Germinal center (tissue), 1 donor: ENCODE measurements around the gene INSR.

Experiments used
- DNase-seq: peaks from one replicate; pipeline ENCODE4 v3.0.0; 2012; ENCODE audit warnings: mixed read lengths, low spot score

Gene INSR

GRCh38 chr19:7140137-7140536 lies 154.1 kb downstream of the INSR start:
- DNase-seq = no peak

- no peak for DNase-seq
These were observed 155.1 kb downstream of the INSR start for GRCh38 chr19:7139095-7139494.

- DNase-seq = no peak
These were observed 155.8 kb downstream of the INSR start for GRCh38 chr19:7138402-7138801.

GRCh38 chr19:7137120-7137519 lies 157.1 kb downstream of the INSR start:
- no peak for DNase-seq

- DNase-seq = no peak
These were observed 162.2 kb downstream of the INSR start for GRCh38 chr19:7132054-7132453.

- no peak for DNase-seq
These were observed 164.2 kb downstream of the INSR start for GRCh38 chr19:7130043-7130442.

GRCh38 chr19:7126132-7126531 lies 168.1 kb downstream of the INSR start:
- no peak for DNase-seq

GRCh38 chr19:7125221-7125620 lies 169.0 kb downstream of the INSR start:
- no peak for DNase-seq

GRCh38 chr19:7124782-7125181 lies 169.4 kb downstream of the INSR start:
- DNase-seq = no peak

- no peak for DNase-seq
These were observed 171.5 kb downstream of the INSR start for GRCh38 chr19:7122701-7123100.

- DNase-seq = no peak
These were observed 173.7 kb downstream of the INSR start for GRCh38 chr19:7120499-7120898.

- no peak for DNase-seq
These were observed 174.6 kb downstream of the INSR start for GRCh38 chr19:7119582-7119981.

- DNase-seq = no peak
These were observed 177.0 kb downstream of the INSR start for GRCh38 chr19:7117248-7117647.

- no peak for DNase-seq
These were observed 178.5 kb downstream of the INSR start for GRCh38 chr19:7115721-7116120.

GRCh38 chr19:7113233-7113632 lies 181.0 kb downstream of the INSR start:
- no peak for DNase-seq

GRCh38 chr19:7112675-7113074 lies 181.5 kb downstream of the INSR start:
- DNase-seq = no peak

GRCh38 chr19:7109678-7110289 lies 184.4 kb downstream of the INSR start:
- no peak for DNase-seq

GRCh38 chr19:7106711-7107657 lies 187.2 kb downstream of the INSR start:
- no peak for DNase-seq

- no peak for DNase-seq
These were observed 189.3 kb downstream of the INSR start for GRCh38 chr19:7104747-7105447.

- no peak for DNase-seq
These were observed 192.5 kb downstream of the INSR start for GRCh38 chr19:7101498-7102253.

- no peak for DNase-seq
These were observed 194.7 kb downstream of the INSR start for GRCh38 chr19:7099597-7099921.
